ENCODE data around the gene APOL6.

GRCh38 chr22:35641494-35642120 is 6.6 kb upstream of the APOL6 start:
- TF ChIP-seq POLR2AphosphoS5 (IDR thresholded peaks at IDR 0.05): no peak
- TF ChIP-seq POLR2A (IDR thresholded peaks at IDR 0.05): no peak
